HEK293T (cell line): ENCODE data around the gene PEMT.

Source experiments
- ARNT ChIP-seq: fragments of 450-650 bp; IDR thresholded peaks from 2 replicates; pipeline ENCODE4 v1.6.1; 2017; ENCODE audit warnings: mild to moderate bottlenecking
- BHLHE40 ChIP-seq: fragments of 450-650 bp; IDR thresholded peaks from 2 replicates; pipeline ENCODE4 v1.6.1; 2016; ENCODE audit warnings: mild to moderate bottlenecking, moderate library complexity, borderline replicate concordance
- CTBP1 ChIP-seq: fragments of 450-650 bp; IDR thresholded peaks from 2 replicates; pipeline ENCODE4 v1.6.1; 2016; ENCODE audit warnings: borderline replicate concordance
- ELF4 ChIP-seq: fragments of 450-650 bp; IDR thresholded peaks from 2 replicates; pipeline ENCODE4 v1.6.1; 2017; ENCODE audit warnings: antibody characterized with exemption
- FOXK2 ChIP-seq: fragments of 450-650 bp; IDR thresholded peaks from 2 replicates; pipeline ENCODE4 v1.6.1; 2016; ENCODE audit warnings: mild to moderate bottlenecking
- L3MBTL2 ChIP-seq: fragments of 450-650 bp; conservative IDR thresholded peaks from 2 replicates; pipeline ENCODE4 v1.6.1; 2016; ENCODE audit warnings: mild to moderate bottlenecking
- NFRKB ChIP-seq: fragments of 450-650 bp; IDR thresholded peaks from 2 replicates; pipeline ENCODE4 v1.6.1; 2016; ENCODE audit warnings: mild to moderate bottlenecking, moderate library complexity
- PKNOX1 ChIP-seq: fragments of 450-650 bp; IDR thresholded peaks from 2 replicates; pipeline ENCODE4 v1.6.1; 2016
- SP1 ChIP-seq: fragments of 450-650 bp; IDR thresholded peaks from 2 replicates; pipeline ENCODE4 v1.6.1; 2017
- TARDBP ChIP-seq: fragments of 450-650 bp; IDR thresholded peaks from 2 replicates; pipeline ENCODE4 v1.6.1; 2016

- TF ChIP-seq CTBP1 (no peak), PKNOX1 (no peak), ELF4 (no peak), BHLHE40 (no peak), SP1 (no peak), TARDBP (no peak), ARNT (no peak), FOXK2 (no peak), NFRKB (no peak), L3MBTL2 (no peak)
Measured at GRCh38 chr17:17635126-17635525, 43.6 kb upstream of the PEMT start.
